ENCODE results near the gene HPGDS.
"Not testable (repeated sequence)": the region's sequence is repeated elsewhere in the genome, so short reads cannot be mapped to it uniquely, and the experiment has no call there.

The HPGDS gene

GRCh38 chr4:94342694-94343093, at the start of gene HPGDS:
Gene HPGDS (minus strand): TSS chr4:94342836. CDS start chr4:94334629, 8,207 bp downstream.
- DNase-seq (ENCODE audit: low spot score), result no peak

- DNase-seq (ENCODE audit: low spot score), result peak; percentile 40
Measured at GRCh38 chr4:94390804-94391410, 48.3 kb upstream of the HPGDS start.

GRCh38 chr4:94389595-94390267, 47.1 kb upstream of the HPGDS start:
- DNase-seq (ENCODE audit: low spot score), result no peak

- not testable (repeated sequence) for DNase-seq (ENCODE audit: low spot score)
Measured at GRCh38 chr4:94387965-94388364, 45.3 kb upstream of the HPGDS start.

DNA sequence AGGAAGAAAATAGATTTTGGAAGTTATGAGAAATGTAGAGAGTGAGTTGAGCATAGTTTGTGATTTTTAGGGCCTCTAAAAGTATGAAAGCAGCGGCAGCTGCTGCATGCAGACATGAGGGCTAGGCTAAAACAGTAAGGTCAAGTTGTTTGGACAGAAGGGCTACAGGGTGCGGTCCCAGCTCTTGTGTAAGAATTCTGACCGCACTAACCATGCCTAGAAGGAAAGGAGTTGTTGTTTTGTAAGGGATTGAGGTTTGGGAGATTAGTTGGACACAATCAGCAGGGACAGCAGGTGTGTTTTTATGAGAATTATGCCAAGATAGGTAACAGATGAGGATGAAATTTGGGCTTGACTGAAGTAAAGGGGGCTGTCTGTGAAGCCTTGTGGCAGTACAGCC, 42.8 kb upstream of the HPGDS start:
- DNase-seq (ENCODE audit: low spot score), result not testable (repeated sequence)

GRCh38 chr4:94382891-94383290, 40.3 kb upstream of the HPGDS start:
- not testable (repeated sequence) for DNase-seq (ENCODE audit: low spot score)

- DNase-seq (ENCODE audit: low spot score), result no peak
Measured at GRCh38 chr4:94378047-94378446, 35.4 kb upstream of the HPGDS start.

DNA sequence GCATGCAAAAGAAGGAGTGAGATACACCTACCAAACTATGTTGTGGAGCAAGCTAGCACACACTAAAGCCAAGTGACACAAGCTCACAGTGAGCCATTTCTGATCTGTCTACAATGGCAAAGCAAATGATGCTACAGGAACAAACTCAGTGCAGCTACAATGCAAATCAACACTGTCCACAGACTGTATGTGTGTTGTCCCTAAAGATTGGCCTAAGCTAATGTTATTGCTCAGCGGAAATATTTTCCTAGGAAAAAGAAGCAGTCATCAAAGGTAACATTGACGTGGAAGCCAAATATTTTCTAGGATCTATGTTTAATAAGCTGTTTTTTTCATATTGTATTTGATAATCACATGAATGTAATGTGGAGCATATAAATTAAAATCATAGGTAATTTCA, 34.7 kb upstream of the HPGDS start:
- no peak for DNase-seq (ENCODE audit: low spot score)

DNA sequence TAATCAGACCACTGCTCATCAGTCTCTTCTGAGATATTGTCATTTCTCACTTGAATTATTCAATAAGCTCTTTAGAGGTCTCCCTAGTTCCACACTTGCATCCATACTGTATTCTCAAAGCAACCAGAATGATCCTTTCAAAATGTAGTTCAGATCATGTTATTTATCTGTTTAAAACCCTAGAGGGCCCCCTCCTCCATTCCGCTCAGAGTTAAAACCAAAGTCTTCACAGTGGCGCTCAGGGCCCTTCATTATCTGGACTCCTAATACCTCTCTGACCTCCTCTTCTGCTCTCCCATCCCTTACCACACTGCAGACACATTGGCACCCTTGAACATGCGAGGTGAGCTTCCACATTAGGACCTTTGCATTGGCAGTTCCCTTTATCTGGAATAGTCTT, 32.7 kb upstream of the HPGDS start:
- DNase-seq (ENCODE audit: low spot score), result no peak

DNA sequence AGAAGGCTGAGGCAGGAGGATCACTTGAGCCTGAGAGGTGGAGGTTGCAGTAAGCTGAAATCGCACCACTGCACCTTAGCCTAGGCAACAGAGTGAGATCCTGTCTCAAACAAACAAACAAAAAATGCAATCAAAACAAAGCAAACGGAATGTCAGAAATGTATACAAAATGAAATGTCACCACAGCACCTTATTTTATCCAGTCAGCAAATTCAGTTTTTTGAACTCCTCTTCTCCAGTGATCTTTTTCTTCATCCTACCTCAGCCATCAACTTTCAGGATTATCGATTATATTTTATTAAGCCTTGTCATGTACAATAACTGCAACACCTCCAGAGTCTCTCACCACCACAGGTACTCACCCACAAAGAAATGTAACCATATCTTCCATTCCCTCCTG, 31.1 kb upstream of the HPGDS start:
- no peak for DNase-seq (ENCODE audit: low spot score)

DNA sequence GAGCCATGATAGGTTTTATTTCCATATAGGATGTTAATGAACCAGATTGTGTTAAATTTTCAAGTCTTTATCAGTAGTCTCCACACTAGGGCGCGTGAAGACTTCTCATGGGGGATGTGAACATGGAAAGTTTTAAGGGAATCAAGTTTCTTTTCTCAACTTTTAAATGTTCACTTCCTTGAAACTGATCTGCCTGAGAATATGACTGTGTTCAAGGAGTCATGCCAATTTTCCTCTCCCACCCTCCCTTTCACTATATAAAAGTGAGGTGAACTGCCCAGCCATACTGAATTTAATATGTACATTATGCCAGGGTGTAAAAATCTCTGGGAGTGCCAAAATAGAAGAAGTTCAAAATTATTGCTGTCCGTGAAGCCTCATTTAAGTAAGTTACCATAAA, 30.4 kb upstream of the HPGDS start:
- no peak for DNase-seq (ENCODE audit: low spot score)

GRCh38 chr4:94372228-94372978, 29.8 kb upstream of the HPGDS start:
- no peak for DNase-seq (ENCODE audit: low spot score)

- no peak for DNase-seq (ENCODE audit: low spot score)
Measured at GRCh38 chr4:94371290-94371689, 28.7 kb upstream of the HPGDS start.

DNA sequence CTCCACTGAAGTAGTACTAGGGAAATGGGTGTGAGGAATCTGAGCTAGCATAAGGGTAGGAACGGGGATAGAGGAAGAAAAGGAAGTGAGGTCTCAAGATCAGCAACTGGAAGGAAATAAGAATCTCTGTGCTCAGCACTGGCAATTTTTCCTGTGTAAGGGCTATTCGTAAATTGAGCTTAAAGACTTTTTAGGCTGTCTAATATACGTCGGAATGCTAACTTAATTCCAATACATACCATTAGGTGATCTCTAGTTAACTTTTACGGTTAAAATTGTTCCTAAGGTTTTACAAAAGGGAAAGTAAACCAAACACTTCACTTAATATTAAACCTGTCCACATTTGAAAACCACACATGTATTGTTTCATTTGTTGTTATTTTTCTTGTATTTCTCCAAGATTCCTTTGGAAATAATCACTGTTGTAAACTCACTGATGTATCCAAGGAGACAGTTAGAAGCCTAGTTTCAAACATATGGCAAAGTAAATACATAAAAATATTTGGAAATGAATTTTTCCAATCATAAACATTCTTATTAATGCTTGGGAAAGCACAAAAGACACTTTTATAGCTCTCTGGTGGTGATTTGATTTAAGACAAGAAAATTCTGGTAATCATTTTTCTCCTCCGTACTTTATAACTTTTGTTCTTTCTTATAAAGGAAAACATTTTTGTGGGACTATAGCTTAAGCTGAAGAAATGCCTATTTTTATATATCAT, 28.1 kb upstream of the HPGDS start:
- no peak for DNase-seq (ENCODE audit: low spot score)

- no peak for DNase-seq (ENCODE audit: low spot score)
Measured at GRCh38 chr4:94369046-94369445, 26.4 kb upstream of the HPGDS start.

DNA sequence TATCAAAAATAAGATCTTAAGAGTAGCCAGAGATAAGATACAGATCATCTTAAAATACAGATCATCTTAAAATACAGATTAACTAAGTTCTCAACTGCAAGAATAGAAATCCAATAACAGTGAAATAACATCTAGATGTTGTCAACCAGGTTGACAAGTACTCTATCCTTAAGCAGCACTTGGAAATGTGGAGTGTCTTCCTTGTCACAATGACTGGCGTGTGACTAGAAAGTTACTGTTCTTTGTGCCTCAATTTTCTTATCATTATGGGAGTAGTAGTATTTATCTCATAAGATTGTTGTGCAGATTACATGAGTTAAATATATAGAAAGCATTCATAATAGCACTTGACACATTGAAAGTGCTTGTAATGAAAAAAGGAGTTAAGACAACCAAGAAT, 25.8 kb upstream of the HPGDS start:
- no peak for DNase-seq (ENCODE audit: low spot score)

DNA sequence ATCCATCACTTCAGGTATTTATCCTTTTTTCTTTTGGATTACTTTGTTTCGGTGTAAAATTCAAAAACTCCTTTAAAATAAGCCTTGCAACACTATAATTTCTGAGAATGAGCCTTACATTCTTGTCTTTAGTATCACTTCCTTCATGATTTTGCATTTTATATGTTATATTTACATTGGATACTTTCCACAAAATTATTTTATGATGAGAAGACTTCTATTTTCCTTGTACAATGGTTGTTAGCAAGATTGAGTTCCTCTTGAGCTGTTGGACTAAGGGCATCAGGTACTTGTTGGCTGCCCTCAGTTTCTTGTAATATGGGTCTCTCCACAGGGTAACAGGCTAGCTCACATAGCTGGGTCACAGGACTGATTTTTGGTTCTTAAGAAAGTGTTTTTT, 22.7 kb upstream of the HPGDS start:
- DNase-seq (ENCODE audit: low spot score), result no peak

GRCh38 chr4:94364527-94364926, 21.9 kb upstream of the HPGDS start:
- no peak for DNase-seq (ENCODE audit: low spot score)

DNA sequence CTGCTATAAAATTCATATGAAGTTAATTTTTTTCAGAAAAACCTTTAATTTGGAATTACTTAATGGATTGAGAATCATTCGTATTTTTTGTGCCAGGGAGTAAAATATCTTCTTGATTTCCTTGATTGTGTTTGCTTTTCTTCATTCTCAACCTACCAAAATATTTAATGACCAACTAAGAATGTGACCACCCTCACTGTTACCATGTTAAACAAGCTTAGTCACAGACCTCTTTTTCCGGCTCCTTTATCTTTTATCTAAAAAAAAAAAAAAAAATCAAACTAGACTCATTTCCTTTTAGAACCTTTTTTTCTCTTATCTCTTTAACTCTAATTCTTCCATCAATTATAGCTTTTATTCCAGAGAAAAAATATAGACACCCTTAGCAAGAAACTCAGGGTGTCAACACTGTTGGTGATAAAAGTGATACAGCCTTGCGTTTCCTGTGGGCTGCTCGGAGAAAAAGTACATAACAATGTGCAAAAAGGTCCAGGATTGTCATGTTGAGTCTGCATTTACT, 20.6 kb upstream of the HPGDS start:
- DNase-seq (ENCODE audit: low spot score), result no peak

DNA sequence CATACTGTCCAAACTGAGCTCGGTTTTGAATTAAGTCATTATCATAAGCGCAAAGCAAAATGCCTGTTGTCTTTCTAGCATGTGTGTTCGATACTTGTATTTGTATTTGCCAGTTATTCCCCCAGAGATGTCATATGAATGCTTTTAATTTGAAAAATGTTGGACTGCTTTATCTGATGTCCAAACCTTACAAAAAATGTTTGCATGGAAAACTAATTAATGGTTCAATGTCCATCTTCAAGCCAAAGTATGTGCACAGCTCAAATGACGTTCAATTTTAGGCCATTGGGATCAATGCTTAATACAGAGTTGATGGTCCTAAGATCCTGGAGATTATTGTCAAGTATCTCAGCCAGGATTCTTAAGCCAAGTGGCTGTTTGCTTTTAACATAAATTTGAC, 17.2 kb upstream of the HPGDS start:
- DNase-seq (ENCODE audit: low spot score), result no peak

DNA sequence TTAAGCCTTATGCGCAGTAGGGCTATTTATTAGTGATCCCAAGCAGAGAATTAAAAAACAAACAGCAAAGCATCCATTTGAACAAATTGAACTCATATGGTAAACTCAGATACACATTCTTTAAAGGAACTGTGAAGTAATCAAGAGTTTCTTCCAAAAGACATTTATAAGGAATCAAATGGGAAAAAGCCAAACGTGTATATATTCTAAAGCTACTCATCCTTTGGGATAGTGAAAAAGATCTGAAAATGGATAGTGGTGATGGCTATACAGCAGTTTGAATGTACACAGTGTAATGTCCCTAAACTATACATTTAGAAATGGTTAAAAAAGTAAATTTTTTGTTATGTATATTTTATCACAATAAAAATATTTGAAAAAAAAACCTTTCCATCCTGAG, 16.6 kb upstream of the HPGDS start:
- no peak for DNase-seq (ENCODE audit: low spot score)

- no peak for DNase-seq (ENCODE audit: low spot score)
Measured at GRCh38 chr4:94358101-94358500, 15.5 kb upstream of the HPGDS start.

Data from LoVo (cell line).